HG03097 (cell line): ENCODE results near the gene NDUFS2.
"Not testable (repeated sequence)": the region's sequence is repeated elsewhere in the genome, so short reads cannot be mapped to it uniquely, and the experiment has no call there.

Experiments used
- ATAC-seq: cut with Tn5 transposase; IDR thresholded peaks from one replicate; pipeline ENCODE4 v1.9.1; 2021; ENCODE audit not compliant: unreplicated experiment, low FRiP score

The NDUFS2 gene

GRCh38 chr1:161235957-161236775 lies 34.0 kb downstream of the NDUFS2 start:
- no peak for ATAC-seq

GRCh38 chr1:161238039-161238473 lies 35.9 kb downstream of the NDUFS2 start, which contains the start of gene NR1I3:
Gene NR1I3 (minus strand): TSS chr1:161238203. CDS start chr1:161236565, 1,638 bp downstream.
- ATAC-seq = no peak

- no peak for ATAC-seq
Observed at GRCh38 chr1:161241682-161242081, 39.5 kb downstream of the NDUFS2 start.

- no peak for ATAC-seq
Observed at GRCh38 chr1:161242313-161242712, 40.1 kb downstream of the NDUFS2 start.

GRCh38 chr1:161244888-161245287 lies 42.7 kb downstream of the NDUFS2 start:
- ATAC-seq = no peak

GRCh38 chr1:161250100-161250499 lies 47.9 kb downstream of the NDUFS2 start:
- not testable (repeated sequence) for ATAC-seq

GRCh38 chr1:161250829-161251228 lies 48.7 kb downstream of the NDUFS2 start:
- ATAC-seq = no peak

- ATAC-seq = no peak
Observed at GRCh38 chr1:161251579-161251978, 49.4 kb downstream of the NDUFS2 start.

GRCh38 chr1:161255302-161255701 lies 53.1 kb downstream of the NDUFS2 start:
- ATAC-seq = not testable (repeated sequence)

- not testable (repeated sequence) for ATAC-seq
Observed at GRCh38 chr1:161255955-161256520, 53.9 kb downstream of the NDUFS2 start.

GRCh38 chr1:161257109-161257508 lies 54.9 kb downstream of the NDUFS2 start:
- ATAC-seq = not testable (repeated sequence)

GRCh38 chr1:161258439-161259344 lies 56.5 kb downstream of the NDUFS2 start, which contains the start of gene PCP4L1:
Gene PCP4L1 (plus strand): TSS chr1:161258745. CDS start chr1:161258975, 230 bp downstream.
- ATAC-seq = peak; percentile 80

- ATAC-seq = no peak
Observed at GRCh38 chr1:161259345-161259702, 57.2 kb downstream of the NDUFS2 start.

GRCh38 chr1:161259765-161260164 lies 57.6 kb downstream of the NDUFS2 start:
- ATAC-seq = no peak

- no peak for ATAC-seq
Observed at GRCh38 chr1:161260376-161261260, 58.5 kb downstream of the NDUFS2 start.

GRCh38 chr1:161261261-161262235 lies 59.4 kb downstream of the NDUFS2 start:
- no peak for ATAC-seq
